Right lobe of liver (tissue), 6 donors: ENCODE measurements around the gene ASCC1. TPM values are rescaled to one million over a fixed set of nuclear protein-coding genes. Genes with fewer than 3 reads are reported as not detected.

Experiments used
- ATAC-seq, 4 donors: fragments of 200-7000 bp; cut with Tn5 transposase; one replicate each; pipeline ENCODE4 v1.9.1; 2020; ENCODE audit warnings: mild to moderate bottlenecking in 4 of 4, moderate library complexity in 4 of 4
- DNase-seq, 3 donors: peaks; one replicate each; pipeline ENCODE4 v3.0.0-alpha.2; 2020
- H3K27ac ChIP-seq, 3 donors: fragments of 200-600 bp; one replicate each; pipeline ENCODE4 v1.8.0; 2022
- H3K27me3 ChIP-seq, 2 donors: fragments of 200-600 bp; one replicate each; pipeline ENCODE4 v1.8.0; 2022
- H3K36me3 ChIP-seq, 4 donors: fragments of 200-600 bp; sonication (generic) in 1 of 4; one replicate each; pipeline versions ENCODE4 v1.5.1 to v1.8.0; 2017 to 2022; ENCODE audit warnings: control low read depth in 1 of 4
- H3K4me1 ChIP-seq, 4 donors: fragments of 200-600 bp; sonication (generic) in 1 of 4; one replicate each; pipeline versions ENCODE4 v1.5.1 to v1.8.0; 2017 to 2022; ENCODE audit warnings: control low read depth in 1 of 4
- H3K4me3 ChIP-seq, 3 donors: fragments of 200-600 bp; one replicate each; pipeline ENCODE4 v1.8.0; 2022
- H3K9me3 ChIP-seq, 4 donors: fragments of 200-600 bp; sonication (generic) in 1 of 4; one replicate each; pipeline versions ENCODE4 v1.5.1 to v1.8.0; 2017 to 2022; ENCODE audit warnings: control low read depth in 1 of 4
- CTCF ChIP-seq, 4 donors: fragments of 200-600 bp in 3 of 4; fragments of 450-650 bp in 1 of 4; IDR thresholded peaks; one replicate each; pipeline versions ENCODE4 v1.5.1 to v1.8.0; 2016 to 2022; ENCODE audit warnings: antibody characterized with exemption in 4 of 4, mild to moderate bottlenecking in 2 of 4
- POLR2A ChIP-seq: fragments of 450-650 bp; IDR thresholded peaks from one replicate; pipeline ENCODE4 v1.6.1; 2017; ENCODE audit warnings: antibody characterized with exemption, mild to moderate bottlenecking
- WGBS: methylation state at CpG from one replicate; pipeline ENCODE4 v1.1.6; 2018; ENCODE audit warnings: low coverage, low lambda C conversion rate; ENCODE audit not compliant: insufficient coverage; ENCODE audit errors: missing lambda C conversion rate; 5-methylcytosine and 5-hydroxymethylcytosine counted together
- intact Hi-C, 2 donors: fragments of 100-400 bp; cut with DNase I; formaldehyde crosslinking; loops; one replicate each; pipeline versions ENCODE4 v1.11.2 to v1.14.1; 2022
- total RNA-seq, 6 experiments: library from RNA; depleted of rRNA in 2 of 6; stranded (reverse); fragments of >200 nt in 2 of 6; fragmentation: NEBNext Ultra II Directional in 3 of 6; extraction: Animal tissue kit (Norgen Biotek cat#: 25700) in 3 of 6; gene quantifications; one replicate each; pipeline versions ENCODE4 v1.1.0 to v1.2.4, GENCODE V29; 2016 to 2023
- donor health status: DM: no; HTN: yes; CAD: no.
- donor health status: DM: no; HTN: no; CAD: no.
- donor health status: DM: no; HTN: no; CAD: no.
- donor health status: DM: no; HTN: yes; CAD: no.
- donor health status: DM: no; HTN: yes; CAD: no.

ASCC1 gene
- total RNA-seq, 6 experiments from 2014 or later, result 12.0 to 26.5 (median 14.5) TPM

- Histone ChIP-seq H3K27ac (no peak overlapping the region), H3K4me1 (peaks cover 0 to 9% (median 4%) of the 10 kb centered on the region in 4 donors), H3K9me3 (no peaks in the 10 kb centered on the region), H3K4me3 (no peak overlapping the region), H3K27me3 (no peaks in the 10 kb centered on the region), H3K36me3 (peaks cover 7 to 47% (median 26%) of the 10 kb centered on the region in 4 donors)
- ATAC-seq (peak in 1 of 4 donors; percentile 35), DNase-seq (no peak)
- 70% methylated on average over 6 of the region's 6 CpGs for WGBS
- TF ChIP-seq POLR2A, result no peak
- intact Hi-C loops, result no loop called here
Observed at GRCh38 chr10:72234560-72235095, 18.6 kb upstream of the ASCC1 start.

GRCh38 chr10:72233621-72234020, 17.5 kb upstream of the ASCC1 start:
- Histone ChIP-seq H3K27me3 (no peaks in the 10 kb centered on the region), H3K27ac (no peak overlapping the region), H3K4me3 (no peak overlapping the region), H3K4me1 (peaks cover 0 to 18% (median 6%) of the 10 kb centered on the region in 4 donors), H3K9me3 (no peaks in the 10 kb centered on the region), H3K36me3 (peaks cover 7 to 47% (median 26%) of the 10 kb centered on the region in 4 donors)
- no peak for ATAC-seq
- TF ChIP-seq POLR2A (no peak), CTCF (IDR thresholded peaks at IDR 0.05) (no peak)
- DNase-seq, result no peak
- intact Hi-C loops, result no loop called here

GRCh38 chr10:72229261-72230251, 13.5 kb upstream of the ASCC1 start:
- TF ChIP-seq POLR2A (no peak), CTCF (IDR thresholded peaks at IDR 0.05) (no peak)
- intact Hi-C loops, result loop anchor here in 1 of 2 donors (10.0 kb wide), 1 partner anchor 95 kb away; no protein-coding TSS in a partner anchor
- no peaks in the 10 kb centered on the region for H3K9me3 ChIP-seq
- peaks cover 0 to 37% (median 6%) of the 10 kb centered on the region in 4 donors for H3K4me1 ChIP-seq
- WGBS, result 45% methylated on average over 8 of the region's 8 CpGs
- H3K27ac ChIP-seq, result peak overlapping the region; percentile 31 to 87 (median 82)
- ATAC-seq, result peak; percentile 71 to 80 (median 74)
- H3K36me3 ChIP-seq, result peaks cover 3 to 33% (median 19%) of the 10 kb centered on the region in 4 donors
- no peaks in the 10 kb centered on the region for H3K27me3 ChIP-seq
- H3K4me3 ChIP-seq, result no peak overlapping the region
- DNase-seq, result no peak

- intact Hi-C loops, result loop anchor here in 1 of 2 donors (10.0 kb wide), 1 partner anchor 96 kb away; no protein-coding TSS in a partner anchor
Observed at GRCh38 chr10:72228318-72228751, 12.3 kb upstream of the ASCC1 start.

More at GRCh38 chr10:72228318-72228751, 12.3 kb upstream of the ASCC1 start:
- peak overlapping the region in 2 of 3 donors; percentile 82 to 87 for H3K27ac ChIP-seq
- ATAC-seq (peak in 1 of 4 donors; percentile 13), DNase-seq (no peak)
- TF ChIP-seq CTCF (IDR thresholded peaks at IDR 0.05) (no peak), POLR2A (no peak)
- H3K4me3 ChIP-seq, result no peak overlapping the region
- H3K27me3 ChIP-seq, result no peaks in the 10 kb centered on the region
- H3K9me3 ChIP-seq, result no peaks in the 10 kb centered on the region
- peaks cover 0 to 49% (median 11%) of the 10 kb centered on the region in 4 donors for H3K4me1 ChIP-seq
- H3K36me3 ChIP-seq, result peaks cover 3 to 25% (median 14%) of the 10 kb centered on the region in 4 donors
- 31% methylated on average over 2 of the region's 2 CpGs for WGBS
